GM21447 (cell line): ENCODE data around the gene CENPF.
"Not testable (repeated sequence)": the region's sequence is repeated elsewhere in the genome, so short reads cannot be mapped to it uniquely, and the experiment has no call there.

Experiments
- ATAC-seq: cut with Tn5 transposase; IDR thresholded peaks from one replicate; pipeline ENCODE4 v1.9.1; 2021; ENCODE audit not compliant: unreplicated experiment

CENPF gene

GRCh38 chr1:214658175-214658574, 55.2 kb downstream of the CENPF start:
- no peak for ATAC-seq

- no peak for ATAC-seq
These were observed 55.8 kb downstream of the CENPF start for GRCh38 chr1:214658785-214659184.

- no peak for ATAC-seq
These were observed 57.2 kb downstream of the CENPF start for GRCh38 chr1:214660190-214660589.

GRCh38 chr1:214660900-214661299, 57.9 kb downstream of the CENPF start:
- ATAC-seq = no peak

GRCh38 chr1:214662223-214662785, 59.3 kb downstream of the CENPF start:
- no peak for ATAC-seq

GRCh38 chr1:214664651-214665433, 61.8 kb downstream of the CENPF start:
- ATAC-seq = no peak

GRCh38 chr1:214665606-214666110, 62.7 kb downstream of the CENPF start:
- no peak for ATAC-seq

GRCh38 chr1:214666674-214667073, 63.7 kb downstream of the CENPF start:
- no peak for ATAC-seq

GRCh38 chr1:214670098-214670497, 67.1 kb downstream of the CENPF start:
- no peak for ATAC-seq

GRCh38 chr1:214673029-214673428, 70.0 kb downstream of the CENPF start:
- not testable (repeated sequence) for ATAC-seq

- no peak for ATAC-seq
These were observed 70.6 kb downstream of the CENPF start for GRCh38 chr1:214673576-214673975.

- ATAC-seq = not testable (repeated sequence)
These were observed 72.5 kb downstream of the CENPF start for GRCh38 chr1:214675524-214675923.

GRCh38 chr1:214676747-214677146, 73.8 kb downstream of the CENPF start:
- no peak for ATAC-seq

GRCh38 chr1:214677945-214678344, 75.0 kb downstream of the CENPF start:
- ATAC-seq = no peak

GRCh38 chr1:214678386-214678785, 75.4 kb downstream of the CENPF start:
- no peak for ATAC-seq

- no peak for ATAC-seq
These were observed 80.6 kb downstream of the CENPF start for GRCh38 chr1:214683621-214684020.

GRCh38 chr1:214685906-214686305, 82.9 kb downstream of the CENPF start:
- no peak for ATAC-seq

GRCh38 chr1:214686497-214686896, 83.5 kb downstream of the CENPF start:
- ATAC-seq = no peak

- no peak for ATAC-seq
These were observed 85.9 kb downstream of the CENPF start for GRCh38 chr1:214688891-214689290.

- ATAC-seq = no peak
These were observed 91.8 kb downstream of the CENPF start for GRCh38 chr1:214694769-214695168.

GRCh38 chr1:214698559-214698958, 95.6 kb downstream of the CENPF start:
- no peak for ATAC-seq

- no peak for ATAC-seq
These were observed 97.4 kb downstream of the CENPF start for GRCh38 chr1:214700437-214700836.
